Naive thymus-derived CD4-positive, alpha-beta T cell (primary cell): Measurements from ENCODE around the gene GMPR. TPM values are rescaled to one million over a fixed set of nuclear protein-coding genes. Genes with fewer than 3 reads are reported as not detected.
"Not testable (repeated sequence)": the region's sequence is repeated elsewhere in the genome, so short reads cannot be mapped to it uniquely, and the experiment has no call there.

ENCODE experiments used
- ATAC-seq: fragments of 150-1000 bp; cut with Tn5 transposase; 2 replicates; pipeline ENCODE4 v1.10.0; 2021; ENCODE audit warnings: mild to moderate bottlenecking, moderate library complexity
- CTCF ChIA-PET: fragments of 350-600 bp; sonication (Branson Sonifier 250); formaldehyde crosslinking; loops from one replicate; lab custom pipeline; 2021; ENCODE audit warnings: antibody characterized with exemption; lab: Charles Lee
- POLR2A ChIA-PET: fragments of 350-600 bp; sonication (Branson Sonifier 250); formaldehyde crosslinking; loops from one replicate; lab custom pipeline; 2021; ENCODE audit warnings: antibody characterized with exemption, inconsistent platforms; lab: Charles Lee
- DNase-seq, 9 donors: peaks; one replicate each; pipeline versions ENCODE4 v3.0.0 to v3.0.0-alpha.2; 2020 to 2022; ENCODE audit warnings: mixed read lengths in 1 of 9
- H3K27ac ChIP-seq: one replicate; pipeline ENCODE4 v1.7.0; 2013; ENCODE audit warnings: mild to moderate bottlenecking, low read depth, low read length, moderate library complexity
- H3K27me3 ChIP-seq, 2 donors: one replicate each; pipeline ENCODE4 v1.7.0; 2013; ENCODE audit warnings: low read length in 2 of 2, mild to moderate bottlenecking in 2 of 2, moderate library complexity in 2 of 2; ENCODE audit not compliant: control insufficient read depth in 2 of 2, insufficient read depth in 2 of 2
- H3K36me3 ChIP-seq, 3 experiments: 1 replicate in 2 of 3; 2 replicates in 1 of 3; pipeline ENCODE4 v1.7.0; 2013; ENCODE audit warnings: low read length in 3 of 3, mild to moderate bottlenecking in 3 of 3, moderate library complexity in 1 of 3; ENCODE audit not compliant: insufficient read depth in 3 of 3, control insufficient read depth in 2 of 3
- H3K4me1 ChIP-seq, 2 donors: one replicate each; pipeline ENCODE4 v1.7.0; 2013; ENCODE audit warnings: low read length in 2 of 2, mild to moderate bottlenecking in 2 of 2, moderate library complexity in 1 of 2; ENCODE audit not compliant: control insufficient read depth in 2 of 2, insufficient read depth in 2 of 2
- H3K4me3 ChIP-seq: 2 replicates; pipeline ENCODE4 v1.7.0; 2013; ENCODE audit warnings: mild to moderate bottlenecking, low read length
- H3K9me3 ChIP-seq, 3 experiments: 1 replicate in 2 of 3; 2 replicates in 1 of 3; pipeline ENCODE4 v1.7.0; 2013; ENCODE audit warnings: low read length in 3 of 3; ENCODE audit not compliant: control insufficient read depth in 2 of 3
- H3K27ac Mint-ChIP-seq, 9 donors: one replicate each; pipeline ENCODE4 v1.8.0; 2020 to 2022; ENCODE audit warnings: mixed read lengths in 9 of 9, mild to moderate bottlenecking in 8 of 9, moderate library complexity in 5 of 9, inconsistent platforms in 2 of 9
- H3K27me3 Mint-ChIP-seq, 5 donors: one replicate each; pipeline ENCODE4 v1.8.0; 2021 to 2022; ENCODE audit warnings: mixed read lengths in 5 of 5, mild to moderate bottlenecking in 1 of 5
- H3K36me3 Mint-ChIP-seq, 5 donors: one replicate each; pipeline ENCODE4 v1.8.0; 2020 to 2022; ENCODE audit warnings: mixed read lengths in 5 of 5, mild to moderate bottlenecking in 3 of 5, inconsistent platforms in 1 of 5
- H3K4me1 Mint-ChIP-seq, 7 donors: one replicate each; pipeline ENCODE4 v1.8.0; 2020 to 2022; ENCODE audit warnings: mixed read lengths in 7 of 7, mild to moderate bottlenecking in 3 of 7, inconsistent platforms in 1 of 7
- H3K4me3 Mint-ChIP-seq, 10 donors: one replicate each; pipeline ENCODE4 v1.8.0; 2020 to 2022; ENCODE audit warnings: mild to moderate bottlenecking in 10 of 10, mixed read lengths in 10 of 10, moderate library complexity in 6 of 10, inconsistent platforms in 2 of 10
- H3K9me3 Mint-ChIP-seq, 11 donors: one replicate each; pipeline ENCODE4 v1.8.0; 2020 to 2022; ENCODE audit warnings: mixed read lengths in 11 of 11, mild to moderate bottlenecking in 4 of 11, inconsistent platforms in 1 of 11, moderate library complexity in 1 of 11
- intact Hi-C, 2 donors: fragments of 100-400 bp; cut with micrococcal nuclease; formaldehyde crosslinking; loops; one replicate each; pipeline ENCODE4 v1.15.1; 2023
- polyA plus RNA-seq, 2 donors: library from polyadenylated mRNA; unstranded; fragments of 300-500 nt; fragmentation: Illumina TruSeq; gene quantifications; one replicate each; pipeline ENCODE4 v1.2.3, GENCODE V29; 2021
- total RNA-seq, 6 experiments: library from RNA in 5 of 6; stranded (reverse) in 5 of 6; gene quantifications; 1 replicate in 5 of 6; 2 replicates in 1 of 6; pipeline ENCODE4 v1.2.3 and lab custom pipeline; 2021 to 2026

Gene GMPR
- total and polyA plus RNA-seq, 7 experiments from 2014 or later = 0.60 to 2.1 (median 0.93) TPM; not detected in 2

DNA sequence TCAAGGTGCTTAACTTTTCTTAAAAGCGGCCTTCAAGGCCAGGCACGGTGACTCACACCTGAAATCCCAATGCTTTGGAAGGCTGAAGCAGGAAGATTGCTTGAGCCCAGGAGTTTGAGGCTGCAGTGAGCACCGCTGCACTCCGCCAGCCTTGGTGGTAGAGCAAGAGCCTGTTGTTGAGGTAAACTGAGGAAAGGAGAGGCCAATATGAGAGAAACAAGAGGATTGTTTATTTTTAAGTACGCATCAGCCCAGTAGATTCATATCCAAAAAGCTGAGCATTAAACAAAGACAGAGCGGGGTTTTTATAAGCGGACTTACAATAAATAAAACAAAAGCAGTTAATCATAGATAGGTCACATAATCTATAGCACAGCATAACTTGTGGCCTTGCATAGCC, 15.0 kb upstream of the GMPR start:
- no peaks in the 10 kb centered on the region for H3K36me3 ChIP-seq
- Mint-ChIP-seq H3K27ac (no peak overlapping the region), H3K4me1 (peaks cover 0 to 2% (median 0%) of the 10 kb centered on the region in 7 donors), H3K9me3 (peaks cover 0 to 3% (median 0%) of the 10 kb centered on the region in 11 donors), H3K36me3 (peaks cover 0 to 3% (median 0%) of the 10 kb centered on the region in 5 donors), H3K4me3 (no peak overlapping the region), H3K27me3 (peaks cover 0 to 16% (median 9%) of the 10 kb centered on the region in 5 donors)
- intact Hi-C loops = no loop called here
- no peaks in the 10 kb centered on the region for H3K4me1 ChIP-seq
- DNase-seq = no peak
- H3K9me3 ChIP-seq = no peaks in the 10 kb centered on the region
- no peak for ATAC-seq
- ChIA-PET CTCF (interaction anchor here (1.0 kb wide), 1 partner anchor 14 kb away, joined by 3 read pairs; no protein-coding TSS in a partner anchor), POLR2A (no interaction called here)
- no peaks in the 10 kb centered on the region for H3K27me3 ChIP-seq
- H3K4me3 ChIP-seq = no peak overlapping the region
- H3K27ac ChIP-seq = no peak overlapping the region

GRCh38 chr6:16224409-16224808, 14.0 kb upstream of the GMPR start:
- H3K4me3 ChIP-seq = no peak overlapping the region
- H3K4me1 ChIP-seq = no peaks in the 10 kb centered on the region
- Mint-ChIP-seq H3K36me3 (peaks cover 0 to 3% (median 0%) of the 10 kb centered on the region in 5 donors), H3K4me3 (no peak overlapping the region), H3K9me3 (peaks cover 0 to 3% (median 0%) of the 10 kb centered on the region in 11 donors), H3K27ac (no peak overlapping the region), H3K27me3 (peaks cover 0 to 7% (median 3%) of the 10 kb centered on the region in 5 donors), H3K4me1 (peaks cover 0 to 2% (median 0%) of the 10 kb centered on the region in 7 donors)
- no peaks in the 10 kb centered on the region for H3K27me3 ChIP-seq
- DNase-seq (no peak), ATAC-seq (peak; percentile 69)
- no peak overlapping the region for H3K27ac ChIP-seq
- ChIA-PET CTCF (interaction anchor here (1.0 kb wide), 1 partner anchor 15 kb away, joined by 3 read pairs; no protein-coding TSS in a partner anchor), POLR2A (no interaction called here)
- intact Hi-C loops = no loop called here
- no peaks in the 10 kb centered on the region for H3K36me3 ChIP-seq
- no peaks in the 10 kb centered on the region for H3K9me3 ChIP-seq

DNA sequence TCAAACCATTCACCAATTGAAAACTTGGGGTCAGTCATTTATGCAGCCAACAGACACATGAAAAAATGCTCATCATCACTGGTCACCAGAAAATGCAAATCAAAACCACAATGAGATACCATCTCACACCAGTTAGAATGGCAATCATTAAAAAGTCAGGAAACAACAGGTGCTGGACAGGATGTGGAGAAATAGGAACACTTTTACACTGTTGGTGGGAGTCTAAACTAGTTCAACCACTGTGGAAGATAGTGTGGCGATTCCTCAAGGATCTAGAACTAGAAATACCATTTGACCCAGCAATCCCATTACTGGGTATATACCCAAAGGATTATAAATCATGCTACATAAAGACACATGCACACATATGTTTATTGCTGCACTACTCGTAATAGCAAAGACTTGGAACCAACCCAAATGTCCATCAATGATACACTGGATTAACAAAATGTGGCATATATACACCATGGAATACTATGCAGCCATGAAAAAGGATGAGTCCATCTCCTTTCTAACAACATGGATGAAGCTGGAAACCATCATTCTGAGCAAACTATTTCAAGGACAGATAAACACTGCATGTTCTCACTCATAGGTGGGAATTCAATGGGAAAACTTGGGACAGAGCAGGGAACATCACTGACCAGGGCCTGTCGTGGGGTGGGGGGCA, 13.2 kb upstream of the GMPR start:
- ATAC-seq, DNase-seq, H3K9me3 Mint-ChIP-seq, H3K9me3 ChIP-seq, CTCF ChIA-PET, H3K4me1 Mint-ChIP-seq, H3K4me1 ChIP-seq, H3K27me3 ChIP-seq, H3K27me3 Mint-ChIP-seq, H3K4me3 ChIP-seq, POLR2A ChIA-PET, intact Hi-C loops, H3K36me3 ChIP-seq, H3K36me3 Mint-ChIP-seq, H3K27ac Mint-ChIP-seq, H3K27ac ChIP-seq, H3K4me3 Mint-ChIP-seq: not testable (repeated sequence)

- DNase-seq, H3K27me3 Mint-ChIP-seq, H3K27ac Mint-ChIP-seq, POLR2A ChIA-PET, H3K27me3 ChIP-seq, H3K36me3 ChIP-seq, ATAC-seq, H3K36me3 Mint-ChIP-seq, H3K4me1 Mint-ChIP-seq, H3K27ac ChIP-seq, H3K4me3 Mint-ChIP-seq, CTCF ChIA-PET, H3K4me1 ChIP-seq, H3K9me3 ChIP-seq, H3K9me3 Mint-ChIP-seq, intact Hi-C loops, H3K4me3 ChIP-seq: not testable (repeated sequence)
These were observed 12.0 kb upstream of the GMPR start for GRCh38 chr6:16226117-16227047.

GRCh38 chr6:16227048-16227562, 11.3 kb upstream of the GMPR start:
- H3K4me3 Mint-ChIP-seq = no peak overlapping the region
- DNase-seq = no peak
- no peaks in the 10 kb centered on the region for H3K27me3 ChIP-seq
- no peak overlapping the region for H3K27ac ChIP-seq
- no peak for ATAC-seq
- peaks cover 0 to 10% (median 3%) of the 10 kb centered on the region in 5 donors for H3K27me3 Mint-ChIP-seq
- H3K36me3 ChIP-seq = no peaks in the 10 kb centered on the region
- H3K4me1 Mint-ChIP-seq = peaks cover 0 to 2% (median 0%) of the 10 kb centered on the region in 7 donors
- intact Hi-C loops = no loop called here
- ChIA-PET POLR2A (no interaction called here), CTCF (interaction anchor here (0.6 kb wide), 1 partner anchor 20 kb away, joined by 3 read pairs; no protein-coding TSS in a partner anchor)
- H3K36me3 Mint-ChIP-seq = peaks cover 0 to 3% (median 0%) of the 10 kb centered on the region in 5 donors
- H3K9me3 Mint-ChIP-seq = peaks cover 0 to 3% (median 0%) of the 10 kb centered on the region in 11 donors
- no peaks in the 10 kb centered on the region for H3K9me3 ChIP-seq
- H3K4me1 ChIP-seq = no peaks in the 10 kb centered on the region
- no peak overlapping the region for H3K4me3 ChIP-seq
- H3K27ac Mint-ChIP-seq = no peak overlapping the region

- ChIA-PET CTCF (interaction anchor here (0.6 kb wide), 1 partner anchor 20 kb away, joined by 3 read pairs; no protein-coding TSS in a partner anchor), POLR2A (no interaction called here)
- H3K27me3 ChIP-seq = no peaks in the 10 kb centered on the region
- DNase-seq (no peak), ATAC-seq (no peak)
- no peak overlapping the region for H3K27ac Mint-ChIP-seq
- peaks cover 0 to 2% (median 0%) of the 10 kb centered on the region in 7 donors for H3K4me1 Mint-ChIP-seq
- intact Hi-C loops = no loop called here
- no peaks in the 10 kb centered on the region for H3K36me3 ChIP-seq
- no peak overlapping the region for H3K27ac ChIP-seq
- H3K36me3 Mint-ChIP-seq = peaks cover 0 to 3% (median 0%) of the 10 kb centered on the region in 5 donors
- H3K4me3 Mint-ChIP-seq = no peak overlapping the region
- H3K4me1 ChIP-seq = no peaks in the 10 kb centered on the region
- H3K9me3 ChIP-seq = no peaks in the 10 kb centered on the region
- no peak overlapping the region for H3K4me3 ChIP-seq
- H3K9me3 Mint-ChIP-seq = peaks cover 0 to 3% (median 0%) of the 10 kb centered on the region in 11 donors
- H3K27me3 Mint-ChIP-seq = peaks cover 0 to 14% (median 3%) of the 10 kb centered on the region in 5 donors
These were observed 10.8 kb upstream of the GMPR start for GRCh38 chr6:16227605-16228004.
